ENCODE results near the gene XIRP1. TPM values are rescaled to one million over a fixed set of nuclear protein-coding genes. Genes with fewer than 3 reads are reported as not detected.

The XIRP1 gene
- total RNA-seq, 4 donors from 2014 or later: not detected

DNA sequence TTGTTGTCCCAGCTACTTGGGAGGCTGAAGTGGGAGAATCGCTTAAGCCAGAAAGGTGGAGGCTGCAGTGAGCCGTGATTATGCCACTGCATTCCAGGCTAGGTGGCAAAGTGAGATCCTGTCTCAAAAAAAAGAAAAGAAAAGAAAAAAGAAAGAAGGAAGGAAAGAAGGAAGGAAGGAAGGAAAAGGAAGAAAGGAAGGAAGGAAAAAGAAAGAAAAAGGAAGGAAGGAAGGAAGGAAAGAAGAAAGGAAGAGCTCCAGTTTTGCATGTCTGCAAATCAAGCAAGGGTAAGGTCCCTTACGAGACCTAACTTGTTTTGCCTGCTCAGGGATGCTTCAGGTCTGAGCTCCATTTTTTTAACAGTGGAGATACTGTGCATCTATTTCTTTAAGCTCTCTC, 3.6 kb upstream of the XIRP1 start:
- no peak for TF ChIP-seq CTCF (IDR thresholded peaks at IDR 0.05; ENCODE audit: low read depth)

- TF ChIP-seq CTCF (IDR thresholded peaks at IDR 0.05; ENCODE audit: low read depth): no peak
Measured at GRCh38 chr3:39193391-39193790, 996 bp upstream of the XIRP1 start.

DNA sequence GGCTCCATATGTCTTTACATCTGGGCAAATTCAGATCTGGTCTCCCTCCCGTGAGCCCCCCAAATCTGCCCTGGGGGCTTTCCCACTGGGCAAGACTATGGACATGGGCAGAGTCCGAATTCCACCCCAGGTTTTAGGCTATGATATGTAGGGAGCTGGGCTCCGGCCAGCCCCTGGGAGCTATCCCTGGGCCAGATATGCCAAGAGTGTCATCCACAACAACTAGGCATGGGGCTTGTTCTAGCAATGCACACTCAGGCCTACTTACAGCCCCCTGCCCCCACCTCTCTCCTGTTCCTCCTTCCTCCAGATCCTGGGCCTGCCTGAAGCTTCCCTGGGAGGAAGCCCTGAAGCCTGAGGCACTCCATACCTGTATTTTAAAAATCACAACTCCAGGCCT, 622 bp downstream of the XIRP1 start:
- no peak for TF ChIP-seq CTCF (IDR thresholded peaks at IDR 0.05; ENCODE audit: low read depth)

GRCh38 chr3:39191111-39191510, 1.3 kb downstream of the XIRP1 start:
- TF ChIP-seq CTCF (IDR thresholded peaks at IDR 0.05; ENCODE audit: low read depth): no peak

DNA sequence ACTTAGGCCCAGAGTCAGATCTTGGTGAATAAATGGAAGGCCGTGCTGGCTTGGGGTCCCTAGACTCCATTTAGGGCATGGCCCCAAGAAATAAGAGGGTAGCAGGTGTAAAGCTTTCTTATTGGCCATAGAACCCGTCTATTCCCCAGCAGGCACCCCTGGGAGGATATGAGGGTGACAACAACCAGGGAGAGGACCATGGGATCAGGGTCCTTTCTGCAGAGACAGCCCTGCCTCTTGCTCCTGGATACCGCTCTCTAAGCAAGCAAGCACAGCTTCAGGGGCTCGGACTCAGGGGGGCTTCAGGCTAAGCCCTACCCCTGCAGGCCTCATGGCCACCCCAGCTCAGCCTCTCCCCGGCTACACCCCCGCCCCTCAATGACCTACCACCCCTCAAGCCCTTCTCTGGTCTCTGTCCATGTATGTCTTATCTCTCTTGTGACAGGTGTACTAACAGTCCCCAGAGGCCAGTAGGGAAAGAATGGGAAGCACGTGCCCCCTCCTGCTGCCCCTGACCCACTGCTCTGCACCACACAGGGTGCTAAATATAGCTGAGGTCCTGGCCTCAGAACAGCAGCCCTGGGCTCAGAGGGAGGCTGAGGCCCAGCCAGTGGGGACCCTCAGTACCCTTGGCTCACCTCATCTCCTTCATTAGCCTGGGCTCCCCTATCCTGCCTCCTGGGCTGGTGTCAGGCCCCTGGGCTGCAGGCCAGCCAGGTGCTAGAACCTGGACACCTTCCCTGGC, 1.9 kb downstream of the XIRP1 start:
- TF ChIP-seq CTCF (IDR thresholded peaks at IDR 0.05; ENCODE audit: low read depth): no peak

DNA sequence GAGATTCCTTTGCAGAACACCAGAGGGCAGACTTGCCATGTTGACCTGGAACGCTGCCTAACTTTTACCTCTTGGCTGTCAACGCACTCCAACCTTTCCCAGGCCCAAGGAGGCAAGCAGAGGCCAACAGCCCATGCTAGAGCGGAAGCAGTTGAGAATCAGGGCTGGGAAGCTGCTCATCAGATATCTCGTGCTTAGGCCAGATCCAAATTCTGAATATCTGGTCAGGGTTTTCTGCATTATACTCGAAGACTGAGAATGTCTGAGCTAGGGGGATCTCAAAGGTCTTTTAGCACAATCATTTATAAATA, 2.5 kb downstream of the XIRP1 start:
- TF ChIP-seq CTCF (IDR thresholded peaks at IDR 0.05; ENCODE audit: low read depth): no peak

GRCh38 chr3:39189150-39189958, 3.0 kb downstream of the XIRP1 start:
- TF ChIP-seq CTCF (IDR thresholded peaks at IDR 0.05; ENCODE audit: low read depth): no peak
